A673 (cell line): Measurements from ENCODE around the gene ZSWIM6.

Experiments
- EZH2 ChIP-seq: fragments of 200-600 bp; sonication (generic); IDR thresholded peaks from 2 replicates; pipeline ENCODE4 v1.6.1; 2017; ENCODE audit warnings: borderline replicate concordance, low read depth, mild to moderate bottlenecking, mixed read lengths, antibody characterized with exemption, low read length; ENCODE audit not compliant: poor library complexity, severe bottlenecking
- TF ChIP-seq, protein P1 (sequence below): fragments of 300-800, 200-600 bp; sonication (generic); conservative IDR thresholded peaks from 2 replicates; pipeline ENCODE4 v1.5.1; 2017; ENCODE audit warnings: low read depth, mild to moderate bottlenecking, antibody characterized with exemption, low read length, moderate library complexity, mixed read lengths

DNA sequence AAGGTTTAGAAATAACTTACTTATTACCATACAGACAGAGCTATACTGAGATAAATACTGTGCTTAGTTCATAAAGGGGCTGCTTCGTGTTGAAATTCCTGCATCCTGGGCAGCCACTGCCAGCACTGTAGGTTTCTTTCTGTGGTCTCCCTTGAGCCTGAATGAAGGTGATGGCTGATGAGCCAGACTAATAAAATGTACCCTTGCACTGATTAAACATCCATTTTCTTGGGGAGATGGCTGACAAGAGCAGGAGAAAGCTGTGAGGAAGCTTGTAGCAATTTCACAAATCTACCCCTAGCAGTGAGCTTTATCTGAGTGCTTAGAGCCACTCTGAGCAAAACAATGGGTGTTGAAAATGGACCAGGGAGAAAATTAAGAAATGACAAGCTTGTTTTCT lies 23.3 kb upstream of the ZSWIM6 start:
- TF ChIP-seq, protein P1, sequence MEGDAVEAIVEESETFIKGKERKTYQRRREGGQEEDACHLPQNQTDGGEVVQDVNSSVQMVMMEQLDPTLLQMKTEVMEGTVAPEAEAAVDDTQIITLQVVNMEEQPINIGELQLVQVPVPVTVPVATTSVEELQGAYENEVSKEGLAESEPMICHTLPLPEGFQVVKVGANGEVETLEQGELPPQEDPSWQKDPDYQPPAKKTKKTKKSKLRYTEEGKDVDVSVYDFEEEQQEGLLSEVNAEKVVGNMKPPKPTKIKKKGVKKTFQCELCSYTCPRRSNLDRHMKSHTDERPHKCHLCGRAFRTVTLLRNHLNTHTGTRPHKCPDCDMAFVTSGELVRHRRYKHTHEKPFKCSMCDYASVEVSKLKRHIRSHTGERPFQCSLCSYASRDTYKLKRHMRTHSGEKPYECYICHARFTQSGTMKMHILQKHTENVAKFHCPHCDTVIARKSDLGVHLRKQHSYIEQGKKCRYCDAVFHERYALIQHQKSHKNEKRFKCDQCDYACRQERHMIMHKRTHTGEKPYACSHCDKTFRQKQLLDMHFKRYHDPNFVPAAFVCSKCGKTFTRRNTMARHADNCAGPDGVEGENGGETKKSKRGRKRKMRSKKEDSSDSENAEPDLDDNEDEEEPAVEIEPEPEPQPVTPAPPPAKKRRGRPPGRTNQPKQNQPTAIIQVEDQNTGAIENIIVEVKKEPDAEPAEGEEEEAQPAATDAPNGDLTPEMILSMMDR = no peak
- TF ChIP-seq EZH2 = no peak
